Natural killer cell (primary cell): ENCODE data around the gene RBM10. TPM values are rescaled to one million over a fixed set of nuclear protein-coding genes. Genes with fewer than 3 reads are reported as not detected.

Experiments used
- ATAC-seq, 3 donors: fragments of 150-1000 bp in 2 of 3; fragments of 200-7000 bp in 1 of 3; cut with Tn5 transposase; 1 replicate in 1 of 3; 2 replicates in 2 of 3; pipeline ENCODE4 v1.10.0; 2021; ENCODE audit warnings: mild to moderate bottlenecking in 2 of 3, moderate library complexity in 2 of 3
- DNase-seq, 2 donors: peaks; one replicate each; pipeline versions ENCODE4 v3.0.0 to v3.0.0-alpha.2; 2013 to 2021; ENCODE audit warnings: mixed read lengths in 1 of 2
- H3K27ac ChIP-seq: one replicate; pipeline ENCODE4 v1.5.1; 2013; ENCODE audit warnings: mild to moderate bottlenecking, low read length
- H3K27me3 ChIP-seq: one replicate; pipeline ENCODE4 v1.6.1; 2013; ENCODE audit warnings: low read length; ENCODE audit not compliant: control insufficient read depth, insufficient read depth
- H3K36me3 ChIP-seq: one replicate; pipeline ENCODE4 v1.6.1; 2013; ENCODE audit warnings: low read length; ENCODE audit not compliant: control insufficient read depth, insufficient read depth
- H3K4me1 ChIP-seq: one replicate; pipeline ENCODE4 v1.6.1; 2013; ENCODE audit warnings: low read length; ENCODE audit not compliant: control insufficient read depth, insufficient read depth
- H3K4me3 ChIP-seq: one replicate; pipeline ENCODE4 v1.5.1; 2013; ENCODE audit warnings: low read length
- H3K9me3 ChIP-seq: one replicate; pipeline ENCODE4 v1.6.1; 2013; ENCODE audit warnings: low read length; ENCODE audit not compliant: control insufficient read depth, insufficient read depth
- H3K27ac Mint-ChIP-seq, 2 donors: one replicate each; pipeline ENCODE4 v1.8.0; 2022; ENCODE audit warnings: mild to moderate bottlenecking in 2 of 2, mixed read lengths in 2 of 2, moderate library complexity in 1 of 2
- H3K27me3 Mint-ChIP-seq, 2 donors: one replicate each; pipeline ENCODE4 v1.8.0; 2022; ENCODE audit warnings: low read depth in 2 of 2, mixed read lengths in 2 of 2
- H3K36me3 Mint-ChIP-seq: one replicate; pipeline ENCODE4 v1.8.0; 2022; ENCODE audit warnings: mixed read lengths
- H3K4me1 Mint-ChIP-seq, 2 donors: one replicate each; pipeline ENCODE4 v1.8.0; 2022; ENCODE audit warnings: mixed read lengths in 2 of 2
- H3K4me3 Mint-ChIP-seq: one replicate; pipeline ENCODE4 v1.8.0; 2022; ENCODE audit warnings: mild to moderate bottlenecking, moderate library complexity, mixed read lengths
- H3K9me3 Mint-ChIP-seq, 2 donors: one replicate each; pipeline ENCODE4 v1.8.0; 2022; ENCODE audit warnings: mixed read lengths in 2 of 2
- CTCF ChIP-seq: fragments of 200-600 bp; IDR thresholded peaks from one replicate; pipeline ENCODE4 v1.8.0; 2022; ENCODE audit warnings: antibody characterized with exemption
- WGBS: methylation state at CpG from one replicate; pipeline ENCODE4 v1.1.7; 2013; ENCODE audit warnings: missing lambda C conversion rate; ENCODE audit not compliant: insufficient coverage; 5-methylcytosine and 5-hydroxymethylcytosine counted together
- intact Hi-C: fragments of 100-400 bp; cut with micrococcal nuclease; formaldehyde crosslinking; loops from one replicate; pipeline ENCODE4 v1.14.2; 2022
- total RNA-seq, 4 donors: library from RNA; stranded (reverse); fragments of 120-200 nt in 1 of 4; gene quantifications; one replicate each; pipeline versions ENCODE4 v1.2.3 to v1.2.4, GENCODE V29; 2013 to 2022

The RBM10 gene
- total RNA-seq, 3 donors from 2014 or later (not counting 1 experiment from before 2014, with no cell fraction given) = 37.5 to 43.7 (median 39.4) TPM

- Mint-ChIP-seq H3K27ac (peak within 1 kb of the TSS; percentile 95 to 98), H3K4me1 (peaks cover 36 to 50% of the 10 kb centered on the region in 2 donors), H3K9me3 (no peaks in the 10 kb centered on the region), H3K27me3 (no peaks in the 10 kb centered on the region), H3K4me3 (peak within 1 kb of the TSS; percentile 94), H3K36me3 (no peaks in the 10 kb centered on the region)
- peak within 1 kb of the TSS; percentile 76 for H3K4me3 ChIP-seq
- DNase-seq (peak; percentile 70 to 87), ATAC-seq (peak; percentile 32 to 59 (median 53))
- H3K36me3 ChIP-seq = peaks cover 21% of the 10 kb centered on the region
- H3K9me3 ChIP-seq = no peaks in the 10 kb centered on the region
- no peak for TF ChIP-seq CTCF
- intact Hi-C loops = loop anchor here (5.0 to 10.0 kb wide), 2 partner anchors 144 to 436 kb away; partner anchors contain the start of genes ELK1 and UXT
- WGBS = 0% methylated on average over 57 of the region's 61 CpGs
- H3K27ac ChIP-seq = peak within 1 kb of the TSS; percentile 100
- no peaks in the 10 kb centered on the region for H3K27me3 ChIP-seq
- H3K4me1 ChIP-seq = peaks cover 25% of the 10 kb centered on the region
Measured at GRCh38 chrX:47218280-47218919, 73.4 kb downstream of the RBM10 start, which contains the start of gene CDK16. TSS of gene CDK16 (plus strand) at chrX:47218681. CDS start at chrX:47223558, 4,877 bp downstream.

- no peaks in the 10 kb centered on the region for H3K27me3 Mint-ChIP-seq
Measured at GRCh38 chrX:47218920-47219815, 74.1 kb downstream of the RBM10 start.

GRCh38 chrX:47221756-47222155 lies 76.7 kb downstream of the RBM10 start:
- WGBS = 74% methylated on average over 3 of the region's 4 CpGs
- Mint-ChIP-seq H3K9me3 (no peaks in the 10 kb centered on the region), H3K4me3 (peak overlapping the region; percentile 22), H3K27ac (peak overlapping the region; percentile 8 to 48), H3K4me1 (peaks cover 29 to 46% of the 10 kb centered on the region in 2 donors), H3K27me3 (no peaks in the 10 kb centered on the region), H3K36me3 (no peaks in the 10 kb centered on the region)
- no peak for ATAC-seq
- Histone ChIP-seq H3K4me1 (peaks cover 25% of the 10 kb centered on the region), H3K9me3 (no peaks in the 10 kb centered on the region), H3K27ac (no peak overlapping the region), H3K27me3 (no peaks in the 10 kb centered on the region), H3K36me3 (peaks cover 35% of the 10 kb centered on the region), H3K4me3 (no peak overlapping the region)
- intact Hi-C loops = no loop called here
- DNase-seq = no peak
- TF ChIP-seq CTCF = no peak

More at GRCh38 chrX:47218920-47219815, 74.1 kb downstream of the RBM10 start:
- under 1% methylated on average over 59 of the region's 60 CpGs for WGBS
- Histone ChIP-seq H3K27ac (peak overlapping the region; percentile 100), H3K4me3 (peak overlapping the region; percentile 76), H3K27me3 (no peaks in the 10 kb centered on the region), H3K4me1 (peaks cover 25% of the 10 kb centered on the region), H3K9me3 (no peaks in the 10 kb centered on the region), H3K36me3 (peaks cover 24% of the 10 kb centered on the region)
- no peaks in the 10 kb centered on the region for H3K9me3 Mint-ChIP-seq
- H3K27ac Mint-ChIP-seq = peak overlapping the region; percentile 95 to 98
- no peak for TF ChIP-seq CTCF
- no peaks in the 10 kb centered on the region for H3K36me3 Mint-ChIP-seq
- ATAC-seq (no peak), DNase-seq (peak; percentile 49 to 53)
- H3K4me3 Mint-ChIP-seq = peak overlapping the region; percentile 94
- peaks cover 36 to 50% of the 10 kb centered on the region in 2 donors for H3K4me1 Mint-ChIP-seq
- intact Hi-C loops = loop anchor here (5.0 to 10.0 kb wide), 2 partner anchors 143 to 436 kb away; partner anchors contain the start of genes ELK1 and UXT
